ENCODE measurements around the gene ETDB. TPM values are rescaled to one million over a fixed set of nuclear protein-coding genes. Genes with fewer than 3 reads are reported as not detected.
"Not testable (repeated sequence)": the region's sequence is repeated elsewhere in the genome, so short reads cannot be mapped to it uniquely, and the experiment has no call there.

Gene ETDB
- total RNA-seq = not detected

DNA sequence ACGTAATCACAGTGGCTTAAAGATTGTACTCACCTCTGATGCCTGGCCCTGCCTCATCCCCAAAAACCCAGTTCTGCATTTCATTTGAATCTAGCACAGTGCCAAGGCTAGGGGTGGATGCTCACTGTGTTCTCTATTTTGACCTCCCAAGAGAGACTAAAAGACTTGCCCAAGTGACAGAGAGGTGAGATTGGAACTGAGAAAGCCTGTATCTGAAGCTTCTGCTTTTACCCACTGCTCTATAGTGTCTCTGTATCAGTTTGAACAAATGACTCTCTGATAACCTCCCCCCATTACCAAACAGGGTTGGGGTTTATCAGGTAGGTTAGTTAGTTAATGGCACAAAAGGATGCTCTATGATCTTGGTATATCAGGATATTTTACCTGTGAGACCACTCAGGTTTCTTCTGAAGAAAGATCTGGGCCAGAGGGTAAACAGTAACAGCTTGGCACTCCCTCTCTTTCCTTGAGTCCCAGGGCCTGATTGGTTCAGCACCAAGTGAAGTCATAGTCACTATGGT is at the start of gene ETDB:
Gene ETDB, minus strand, starts transcription at position 471 of the 521 bp plus-strand sequence. CDS start 1,265 bp downstream, outside the sequence.
- H3K9me3 Mint-ChIP-seq; DNase-seq (ENCODE audit: low spot score in 2 of 2); ATAC-seq; H3K27ac Mint-ChIP-seq; H3K36me3 Mint-ChIP-seq: not testable (repeated sequence)

DNA sequence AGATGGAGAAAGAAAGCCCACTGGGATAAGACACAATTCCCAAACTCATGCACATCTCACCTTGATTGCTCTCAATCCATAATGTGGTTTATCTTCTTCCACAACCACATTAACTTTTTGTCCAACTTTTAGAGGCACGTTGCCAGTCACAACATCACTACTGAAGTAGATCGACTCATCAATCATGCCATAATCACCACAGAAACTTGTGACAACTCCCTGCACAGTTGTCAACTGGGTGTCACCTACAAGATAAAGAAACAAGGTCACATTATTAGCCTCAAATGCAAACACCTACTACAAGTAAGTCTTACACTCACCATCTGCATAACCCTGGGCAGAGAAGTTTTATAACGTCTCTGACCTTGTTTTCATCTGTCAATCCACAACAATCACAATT is 49.2 kb upstream of the ETDB start:
- not testable (repeated sequence) for ATAC-seq; H3K9me3 Mint-ChIP-seq; DNase-seq (ENCODE audit: low spot score in 2 of 2); H3K36me3 Mint-ChIP-seq; H3K27ac Mint-ChIP-seq

DNA sequence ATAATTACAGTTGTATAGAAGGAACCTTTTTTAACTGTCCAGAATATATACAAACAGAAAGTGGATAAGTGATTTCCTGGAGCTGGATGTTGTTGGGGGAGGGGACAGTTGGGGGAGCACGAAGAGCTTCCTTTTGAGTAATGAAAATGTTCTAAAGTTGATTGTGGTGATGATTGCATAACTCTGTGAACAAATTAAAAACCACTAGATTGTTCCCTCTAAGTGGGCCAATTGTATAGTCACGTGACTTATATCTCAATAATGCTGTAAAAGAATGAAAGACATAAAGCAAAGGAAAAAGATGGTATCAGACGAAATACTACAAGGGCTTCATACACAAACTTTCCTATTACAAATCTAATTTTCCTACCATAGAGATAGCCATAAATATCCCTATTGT is 48.2 kb upstream of the ETDB start:
- H3K27ac Mint-ChIP-seq = no peak overlapping the region
- ATAC-seq (no peak), DNase-seq (ENCODE audit: low spot score in 2 of 2) (no peak)
- no peaks in the 10 kb centered on the region for H3K9me3 Mint-ChIP-seq
- no peaks in the 10 kb centered on the region for H3K36me3 Mint-ChIP-seq

DNA sequence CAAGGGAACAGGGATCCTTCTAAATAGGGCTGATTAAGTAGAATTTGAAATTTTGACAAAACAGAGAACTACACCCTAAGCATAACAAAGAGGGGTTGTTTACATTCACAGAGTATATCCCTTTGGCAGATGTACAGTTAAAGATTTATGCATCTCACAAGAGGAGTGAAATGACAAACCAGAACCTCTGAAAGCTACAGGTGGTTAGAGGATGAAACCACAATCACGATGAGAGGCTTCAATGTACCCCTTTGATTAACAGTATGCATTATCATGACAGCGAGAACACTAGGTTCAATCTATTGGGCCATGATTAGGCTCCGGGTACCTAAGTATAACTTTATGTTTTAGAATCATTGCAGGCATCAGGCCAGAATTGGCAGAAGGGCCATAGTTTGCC is 34.4 kb upstream of the ETDB start:
- not testable (repeated sequence) for H3K9me3 Mint-ChIP-seq; H3K36me3 Mint-ChIP-seq; H3K27ac Mint-ChIP-seq; DNase-seq (ENCODE audit: low spot score in 2 of 2)
- ATAC-seq = peak in 1 of 2 donors; percentile 60

DNA sequence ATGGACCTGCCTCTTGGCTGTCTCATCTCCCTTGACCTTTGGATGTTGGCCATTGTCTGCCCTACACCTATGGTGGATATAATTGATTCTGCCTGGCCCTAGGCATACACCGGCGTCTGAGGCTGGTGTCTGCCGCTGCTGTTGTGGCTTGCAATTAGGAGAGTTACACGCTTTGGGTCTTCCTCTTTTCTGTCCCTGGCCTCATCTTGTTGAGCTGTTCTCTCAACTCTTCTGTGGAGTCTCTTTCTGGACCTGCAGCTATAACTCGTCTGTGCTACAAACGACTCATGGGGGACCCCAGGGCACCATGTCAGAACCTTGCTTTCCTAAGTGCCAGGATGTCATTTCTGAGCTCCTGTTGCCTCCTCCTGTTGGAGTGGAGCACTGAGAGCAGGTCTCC is 5.8 kb upstream of the ETDB start:
- not testable (repeated sequence) for DNase-seq (ENCODE audit: low spot score in 2 of 2); ATAC-seq; H3K27ac Mint-ChIP-seq; H3K9me3 Mint-ChIP-seq; H3K36me3 Mint-ChIP-seq

DNA sequence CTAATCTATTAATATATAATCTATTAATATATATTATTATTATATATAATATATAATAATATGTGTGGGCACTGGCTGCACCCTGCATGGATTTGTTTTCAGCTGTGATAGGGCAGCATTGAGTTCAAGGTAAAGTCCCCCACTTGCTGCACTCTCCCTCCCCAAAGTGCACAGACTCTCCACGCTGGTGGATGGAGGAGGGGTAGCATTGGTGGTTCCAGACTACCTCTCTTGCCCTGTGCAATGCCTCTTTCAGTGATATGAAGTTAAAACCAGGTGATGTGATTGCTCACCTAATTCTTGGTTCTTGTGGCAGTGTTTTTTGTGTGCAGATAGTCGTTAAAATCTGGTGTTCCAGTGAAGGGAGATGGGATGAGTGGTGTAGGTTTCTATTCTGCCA is 4.3 kb downstream of the ETDB start:
- H3K27ac Mint-ChIP-seq; DNase-seq (ENCODE audit: low spot score in 2 of 2); H3K9me3 Mint-ChIP-seq; H3K36me3 Mint-ChIP-seq: not testable (repeated sequence)
- ATAC-seq = peak; percentile 47 to 63

DNA sequence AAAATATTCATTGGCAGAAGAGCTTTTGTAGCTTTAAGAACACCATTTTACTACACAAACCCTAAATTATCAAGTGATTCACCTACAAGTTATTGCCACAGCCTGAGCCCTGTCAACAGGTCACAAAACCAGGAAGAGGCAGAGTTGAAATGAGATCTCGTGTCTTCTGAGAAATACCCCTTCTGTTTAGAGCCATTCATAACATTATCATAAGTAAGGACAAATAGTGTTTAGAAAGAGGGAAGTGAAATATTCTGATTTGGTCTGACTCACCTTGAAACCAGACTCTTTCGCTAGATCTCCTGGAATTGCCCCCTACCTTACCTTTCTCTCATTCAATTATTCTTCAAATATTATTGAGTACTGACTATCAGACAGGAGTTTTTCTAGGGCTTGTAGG is 5.9 kb downstream of the ETDB start:
- DNase-seq (ENCODE audit: low spot score in 2 of 2) (no peak), ATAC-seq (peak; percentile 75 to 77)
- Mint-ChIP-seq H3K36me3 (no peaks in the 10 kb centered on the region), H3K9me3 (no peaks in the 10 kb centered on the region), H3K27ac (no peak overlapping the region)

DNA sequence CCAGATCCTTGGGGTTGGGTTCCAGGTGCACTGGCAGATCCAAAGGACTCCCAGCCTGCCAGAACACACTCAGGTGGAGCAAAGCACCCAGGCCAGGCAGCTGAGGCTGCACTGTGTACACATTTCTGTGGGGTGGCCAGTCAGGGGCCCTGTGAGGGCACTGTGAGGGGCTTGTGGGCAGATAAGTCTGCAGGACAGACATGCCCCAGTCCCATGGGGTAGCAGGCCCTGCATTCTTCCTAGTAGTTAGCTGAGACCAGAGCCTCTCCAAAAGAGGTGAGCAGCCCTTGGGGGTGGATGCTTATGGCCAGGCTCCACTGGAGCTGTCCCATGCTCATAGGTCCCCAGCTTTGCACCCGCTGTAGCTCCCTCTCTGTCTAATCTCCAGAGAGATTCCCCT is 7.6 kb downstream of the ETDB start:
- H3K27ac Mint-ChIP-seq = no peak overlapping the region
- no peaks in the 10 kb centered on the region for H3K9me3 Mint-ChIP-seq
- H3K36me3 Mint-ChIP-seq = no peaks in the 10 kb centered on the region
- DNase-seq (ENCODE audit: low spot score in 2 of 2) = no peak
- no peak for ATAC-seq

DNA sequence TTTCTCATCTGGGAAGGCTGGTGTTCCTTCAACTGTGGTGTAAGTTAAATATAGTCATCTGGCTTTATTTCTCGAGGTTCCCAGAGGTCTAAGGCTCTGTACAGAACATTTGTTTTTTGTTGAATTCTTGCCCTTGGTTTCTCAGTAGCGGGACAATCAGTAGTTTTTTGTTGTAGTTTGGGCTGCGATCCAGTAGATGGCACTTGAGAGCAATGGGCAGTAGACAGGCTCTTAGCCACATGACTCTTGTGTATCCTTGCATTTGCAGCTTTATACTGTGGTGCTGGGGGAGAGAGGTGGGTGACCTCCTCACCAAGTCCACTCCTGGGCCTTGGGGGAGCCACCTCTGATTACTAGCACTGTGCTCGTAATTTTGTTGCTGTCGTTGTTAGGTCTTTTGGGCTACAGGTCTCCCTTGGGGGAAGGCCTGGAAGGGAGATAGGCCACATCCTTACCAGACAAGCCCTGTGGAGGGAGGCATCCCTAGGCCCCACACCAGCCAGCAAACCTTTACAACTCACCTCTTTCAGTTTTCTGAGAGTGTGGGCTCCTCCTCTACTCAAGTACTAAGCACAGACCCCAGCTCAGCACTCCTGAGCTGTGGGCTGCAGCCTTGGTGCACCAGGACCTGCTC is 8.1 kb downstream of the ETDB start:
- peak in 1 of 2 donors; percentile 34 for DNase-seq (ENCODE audit: low spot score in 2 of 2)
- peak; percentile 25 to 51 for ATAC-seq
- Mint-ChIP-seq H3K27ac (no peak overlapping the region), H3K36me3 (no peaks in the 10 kb centered on the region), H3K9me3 (no peaks in the 10 kb centered on the region)

DNA sequence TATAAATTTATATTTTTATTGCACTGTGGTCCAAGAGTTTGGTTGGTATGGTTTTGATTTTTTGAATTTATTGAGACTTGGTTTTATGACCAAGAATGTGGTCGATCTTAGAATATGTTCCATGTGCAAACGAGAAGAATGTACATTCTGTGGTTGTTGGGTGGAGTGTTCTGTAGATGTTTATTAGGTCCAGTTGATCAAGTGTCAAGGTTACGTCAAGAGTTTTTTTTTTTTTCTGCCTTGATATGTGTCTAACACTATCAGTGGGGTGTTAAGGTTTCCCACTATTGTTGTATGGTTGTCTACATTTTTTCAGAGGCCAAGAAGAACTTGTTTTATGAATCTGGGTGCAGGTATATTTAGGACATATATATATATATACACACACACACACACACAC is 10.8 kb downstream of the ETDB start:
- Mint-ChIP-seq H3K27ac (no peak overlapping the region), H3K36me3 (no peaks in the 10 kb centered on the region), H3K9me3 (no peaks in the 10 kb centered on the region)
- DNase-seq (ENCODE audit: low spot score in 2 of 2) (no peak), ATAC-seq (no peak)

DNA sequence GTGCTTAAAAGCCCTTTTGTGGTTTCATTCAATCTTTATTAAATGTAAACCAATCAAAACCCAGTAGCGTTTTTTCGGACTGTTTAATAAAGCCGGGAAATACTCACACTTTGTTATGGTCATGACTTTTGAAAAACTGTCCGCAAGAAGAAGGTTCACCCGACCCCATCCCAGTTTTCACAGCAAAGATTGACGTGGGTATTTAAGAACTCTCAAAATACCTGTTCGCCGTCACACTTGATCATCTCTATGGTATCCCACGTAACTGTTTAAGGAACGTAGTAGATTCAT is 20.9 kb downstream of the ETDB start:
- Mint-ChIP-seq H3K36me3 (no peaks in the 10 kb centered on the region), H3K9me3 (no peaks in the 10 kb centered on the region), H3K27ac (no peak overlapping the region)
- DNase-seq (ENCODE audit: low spot score in 2 of 2) (no peak), ATAC-seq (no peak)

DNA sequence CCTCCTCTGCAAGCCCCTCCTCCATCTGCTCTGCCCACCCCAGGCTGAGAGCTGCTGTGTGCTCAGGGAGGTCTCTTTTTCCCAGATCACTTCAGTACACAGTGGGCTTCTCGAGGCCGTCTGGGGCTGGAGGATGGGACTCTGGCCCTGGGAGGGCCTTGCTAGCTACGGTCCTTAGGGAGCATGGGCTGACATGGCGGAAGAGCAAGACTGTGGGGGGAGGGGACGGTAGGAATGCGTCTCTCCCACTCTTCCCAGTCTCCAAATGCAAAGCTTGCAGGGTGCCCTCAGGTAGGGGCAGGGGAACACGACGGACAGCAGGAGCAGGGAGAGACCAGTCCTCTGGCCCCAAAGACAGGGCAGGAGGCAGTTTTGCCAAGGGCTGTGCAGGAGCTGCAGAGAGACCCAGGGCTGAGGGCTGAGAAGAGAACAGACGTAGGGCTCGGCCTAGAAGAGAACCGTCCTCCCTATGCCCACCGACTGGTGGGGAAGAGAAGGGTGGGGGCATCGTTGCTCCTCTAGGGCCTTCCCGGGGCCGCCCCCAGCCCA is 23.1 kb downstream of the ETDB start:
- H3K36me3 Mint-ChIP-seq; H3K9me3 Mint-ChIP-seq; ATAC-seq; H3K27ac Mint-ChIP-seq; DNase-seq (ENCODE audit: low spot score in 2 of 2): not testable (repeated sequence)

DNA sequence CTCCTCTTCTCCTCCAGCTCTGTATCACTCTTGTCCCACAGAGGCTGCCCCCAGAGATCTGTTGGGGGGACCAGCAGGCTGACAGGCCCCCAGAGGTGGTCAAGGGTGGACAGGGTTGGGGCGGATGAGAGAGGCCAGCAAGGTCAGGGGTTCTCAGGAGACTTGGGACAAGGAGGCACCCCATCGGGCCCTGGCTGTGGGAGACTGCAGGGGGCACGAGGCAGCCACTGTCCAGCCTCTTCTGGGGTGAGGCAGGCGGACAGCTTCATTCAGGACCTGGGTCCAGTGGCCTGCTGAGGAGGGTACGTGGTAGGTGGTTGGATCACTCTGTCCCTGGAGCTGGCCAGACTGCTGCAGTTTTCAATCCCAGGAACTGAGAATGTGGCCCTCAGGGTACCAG is 24.6 kb downstream of the ETDB start:
- H3K9me3 Mint-ChIP-seq = no peaks in the 10 kb centered on the region
- no peaks in the 10 kb centered on the region for H3K36me3 Mint-ChIP-seq
- ATAC-seq (no peak), DNase-seq (ENCODE audit: low spot score in 2 of 2) (no peak)
- no peak overlapping the region for H3K27ac Mint-ChIP-seq

DNA sequence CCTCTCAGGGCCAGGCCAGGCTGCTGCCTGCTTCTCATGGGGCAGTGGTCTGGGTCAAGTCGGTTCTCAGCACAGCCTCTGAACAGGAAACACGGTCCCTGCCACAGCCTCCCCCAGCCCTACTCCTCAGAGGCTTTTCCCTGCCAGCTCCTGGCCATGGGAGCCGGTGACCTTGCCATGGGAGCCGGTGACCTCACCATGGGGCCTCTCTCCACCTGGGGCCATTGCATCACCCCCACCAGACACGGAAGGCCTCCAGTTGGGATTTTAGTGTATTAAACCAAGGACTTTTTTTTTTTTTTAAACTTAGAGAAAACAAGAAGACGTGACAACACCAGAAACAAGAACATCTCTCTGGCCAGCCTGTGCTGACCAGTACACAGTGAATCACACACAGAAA is 25.6 kb downstream of the ETDB start:
- H3K36me3 Mint-ChIP-seq = no peaks in the 10 kb centered on the region
- no peak overlapping the region for H3K27ac Mint-ChIP-seq
- DNase-seq (ENCODE audit: low spot score in 2 of 2) = no peak
- H3K9me3 Mint-ChIP-seq = no peaks in the 10 kb centered on the region
- ATAC-seq = no peak

DNA sequence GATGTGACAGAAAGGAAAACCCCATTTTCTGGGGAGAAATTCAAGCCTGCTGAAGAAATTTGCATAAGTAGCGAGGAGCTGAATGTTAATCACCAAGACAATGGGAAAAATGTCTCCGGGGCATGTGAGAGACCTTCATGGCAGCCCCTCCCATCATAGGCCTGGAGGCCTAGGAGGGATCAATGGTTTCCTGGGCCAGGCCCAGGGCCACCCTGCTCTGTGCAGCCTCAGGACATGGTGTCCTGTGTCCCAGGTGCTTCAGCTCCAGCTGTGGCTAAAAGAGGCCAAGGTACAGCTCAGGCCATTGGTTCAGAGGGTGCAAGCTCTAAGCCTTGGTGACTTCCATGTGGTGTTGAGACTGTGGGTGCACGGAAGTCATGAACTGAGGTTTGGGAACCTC is 31.2 kb downstream of the ETDB start:
- Mint-ChIP-seq H3K9me3 (no peaks in the 10 kb centered on the region), H3K27ac (no peak overlapping the region), H3K36me3 (no peaks in the 10 kb centered on the region)
- DNase-seq (ENCODE audit: low spot score in 2 of 2) = no peak
- ATAC-seq = no peak

DNA sequence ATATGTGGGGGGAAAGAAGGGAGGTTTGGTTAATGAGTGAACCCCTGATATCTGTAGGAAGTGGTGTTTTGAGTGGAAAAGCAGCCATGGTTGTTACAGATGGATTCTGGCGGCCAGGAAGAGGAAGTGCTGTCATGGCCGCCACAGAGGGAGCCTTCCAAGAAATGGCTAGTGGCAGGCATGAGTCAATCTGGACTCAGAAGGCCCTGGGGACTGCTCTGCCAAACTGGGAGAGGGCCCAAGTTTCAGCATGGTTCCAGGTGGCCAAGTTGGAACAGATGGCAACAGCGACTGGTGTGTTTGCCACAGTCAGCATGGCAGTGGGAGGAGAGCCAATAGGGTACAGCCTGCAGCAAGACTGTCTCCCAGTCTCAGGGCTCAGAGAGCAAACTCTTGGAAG is 32.5 kb downstream of the ETDB start:
- ATAC-seq (no peak), DNase-seq (ENCODE audit: low spot score in 2 of 2) (no peak)

DNA sequence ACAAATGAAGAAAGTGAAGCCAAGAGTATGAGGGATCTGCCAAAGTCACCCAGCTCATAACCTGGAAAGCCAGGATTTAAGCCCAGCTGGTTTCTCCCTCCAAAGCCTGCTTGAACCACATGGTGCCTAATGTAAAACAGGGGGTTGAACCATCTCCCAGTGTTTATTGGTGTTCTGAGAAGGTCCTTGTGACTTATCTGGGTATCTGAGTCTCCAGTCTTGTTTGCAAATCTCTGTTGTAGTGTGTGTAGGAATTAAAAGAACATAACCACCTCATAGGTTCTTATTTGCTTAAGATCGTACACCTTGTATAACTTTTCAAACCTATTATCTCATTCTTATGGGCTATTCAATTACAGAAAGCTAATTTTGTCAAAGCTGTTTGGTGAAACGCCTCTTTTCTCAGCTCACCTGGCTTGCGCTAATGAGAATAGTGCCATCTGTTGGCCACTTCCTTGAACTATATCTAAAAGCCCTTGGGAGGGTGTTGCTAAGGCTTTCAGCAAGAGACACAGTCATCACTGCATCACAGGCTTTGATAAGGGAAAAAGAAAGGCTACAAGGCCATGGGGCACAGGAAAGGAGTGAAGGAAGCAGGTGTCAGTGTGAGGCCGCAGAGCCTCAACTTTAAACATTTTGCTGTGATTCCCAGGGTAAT is 34.0 kb downstream of the ETDB start:
- Mint-ChIP-seq H3K36me3 (no peaks in the 10 kb centered on the region), H3K9me3 (no peaks in the 10 kb centered on the region), H3K27ac (peak overlapping the region in 1 of 2 donors; percentile 74)
- peak in 1 of 2 donors; percentile 40 for DNase-seq (ENCODE audit: low spot score in 2 of 2)
- ATAC-seq = peak; percentile 92 to 99

More for the DNA sequence above, 32.5 kb downstream of the ETDB start:
- Mint-ChIP-seq H3K27ac (no peak overlapping the region), H3K9me3 (no peaks in the 10 kb centered on the region), H3K36me3 (no peaks in the 10 kb centered on the region)

All from activated naive CD4-positive, alpha-beta T cell treated with anti-CD3 and anti-CD28 coated beads, Interleukin-2, amount 50 U/mL, for 72 hours (primary cell).